ENCODE data around the gene FLRT2.

The FLRT2 gene

GRCh38 chr14:85594217-85594616 lies 64.3 kb downstream of the FLRT2 start:
- H3K9me3 ChIP-seq (ENCODE audit: severe bottlenecking), result no peaks in the 10 kb centered on the region
- TF ChIP-seq, protein P1, sequence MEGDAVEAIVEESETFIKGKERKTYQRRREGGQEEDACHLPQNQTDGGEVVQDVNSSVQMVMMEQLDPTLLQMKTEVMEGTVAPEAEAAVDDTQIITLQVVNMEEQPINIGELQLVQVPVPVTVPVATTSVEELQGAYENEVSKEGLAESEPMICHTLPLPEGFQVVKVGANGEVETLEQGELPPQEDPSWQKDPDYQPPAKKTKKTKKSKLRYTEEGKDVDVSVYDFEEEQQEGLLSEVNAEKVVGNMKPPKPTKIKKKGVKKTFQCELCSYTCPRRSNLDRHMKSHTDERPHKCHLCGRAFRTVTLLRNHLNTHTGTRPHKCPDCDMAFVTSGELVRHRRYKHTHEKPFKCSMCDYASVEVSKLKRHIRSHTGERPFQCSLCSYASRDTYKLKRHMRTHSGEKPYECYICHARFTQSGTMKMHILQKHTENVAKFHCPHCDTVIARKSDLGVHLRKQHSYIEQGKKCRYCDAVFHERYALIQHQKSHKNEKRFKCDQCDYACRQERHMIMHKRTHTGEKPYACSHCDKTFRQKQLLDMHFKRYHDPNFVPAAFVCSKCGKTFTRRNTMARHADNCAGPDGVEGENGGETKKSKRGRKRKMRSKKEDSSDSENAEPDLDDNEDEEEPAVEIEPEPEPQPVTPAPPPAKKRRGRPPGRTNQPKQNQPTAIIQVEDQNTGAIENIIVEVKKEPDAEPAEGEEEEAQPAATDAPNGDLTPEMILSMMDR (IDR thresholded peaks at IDR 0.05; ENCODE audit: low read depth, low read length), result no peak
- no peak overlapping the region for H3K27ac ChIP-seq
- no peaks in the 10 kb centered on the region for H3K36me3 ChIP-seq
- no peak for DNase-seq
- no peak overlapping the region for H3K4me3 ChIP-seq (ENCODE audit: low read depth, low read length)
- no peaks in the 10 kb centered on the region for H3K27me3 ChIP-seq (ENCODE audit: insufficient read depth, low read depth, severe bottlenecking)

DNA sequence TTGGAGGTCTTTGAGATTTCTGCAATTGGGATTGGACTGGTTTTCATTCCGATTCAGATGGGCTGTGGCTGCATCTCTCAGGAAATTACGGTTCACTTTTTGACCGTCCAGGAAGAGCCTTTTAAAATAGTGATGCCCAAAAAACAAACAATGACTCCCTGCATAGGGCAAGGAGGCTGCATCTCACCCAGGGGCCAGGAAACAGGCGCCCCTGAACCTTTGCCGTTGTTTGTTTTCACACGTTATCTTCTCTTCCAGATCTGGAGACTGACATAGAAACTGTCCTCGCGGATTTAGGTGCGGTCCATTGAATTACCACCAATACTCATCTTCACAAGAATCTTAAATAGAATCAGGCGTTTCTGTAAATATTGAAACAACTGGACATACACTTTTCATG lies 66.0 kb downstream of the FLRT2 start:
- H3K27ac ChIP-seq, result no peak overlapping the region
- TF ChIP-seq, protein P1 (IDR thresholded peaks at IDR 0.05; ENCODE audit: low read depth, low read length), result no peak
- DNase-seq, result no peak
- no peak overlapping the region for H3K4me3 ChIP-seq (ENCODE audit: low read depth, low read length)
- H3K36me3 ChIP-seq, result no peaks in the 10 kb centered on the region
- H3K9me3 ChIP-seq (ENCODE audit: severe bottlenecking), result no peaks in the 10 kb centered on the region
- no peaks in the 10 kb centered on the region for H3K27me3 ChIP-seq (ENCODE audit: insufficient read depth, low read depth, severe bottlenecking)

DNA sequence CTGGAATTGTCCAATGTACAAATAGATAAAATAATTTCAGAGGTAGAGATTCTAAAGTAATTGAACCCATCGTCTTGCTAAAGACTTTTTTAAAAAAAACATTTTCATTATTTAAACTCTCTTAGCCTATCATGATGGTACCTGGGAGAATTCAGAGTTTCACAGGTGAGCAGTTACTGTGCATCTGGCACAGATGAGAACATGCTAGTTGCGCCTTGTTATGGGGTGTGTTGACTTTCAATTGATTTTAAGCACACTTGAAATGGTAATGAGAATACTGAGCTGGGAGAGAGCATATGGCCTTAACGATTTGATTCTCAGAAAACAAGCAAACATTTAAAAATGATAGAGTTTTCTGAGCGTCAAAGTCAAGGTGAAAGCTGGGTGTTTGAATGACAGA lies 66.6 kb downstream of the FLRT2 start:
- DNase-seq, result no peak
- H3K9me3 ChIP-seq (ENCODE audit: severe bottlenecking), result no peaks in the 10 kb centered on the region
- H3K36me3 ChIP-seq, result no peaks in the 10 kb centered on the region
- H3K4me3 ChIP-seq (ENCODE audit: low read depth, low read length), result no peak overlapping the region
- TF ChIP-seq, protein P1 (IDR thresholded peaks at IDR 0.05; ENCODE audit: low read depth, low read length), result no peak
- no peak overlapping the region for H3K27ac ChIP-seq
- no peaks in the 10 kb centered on the region for H3K27me3 ChIP-seq (ENCODE audit: insufficient read depth, low read depth, severe bottlenecking)

- TF ChIP-seq, protein P1 (IDR thresholded peaks at IDR 0.05; ENCODE audit: low read depth, low read length), result no peak
Observed at GRCh38 chr14:85597701-85598100, 67.8 kb downstream of the FLRT2 start.

DNA sequence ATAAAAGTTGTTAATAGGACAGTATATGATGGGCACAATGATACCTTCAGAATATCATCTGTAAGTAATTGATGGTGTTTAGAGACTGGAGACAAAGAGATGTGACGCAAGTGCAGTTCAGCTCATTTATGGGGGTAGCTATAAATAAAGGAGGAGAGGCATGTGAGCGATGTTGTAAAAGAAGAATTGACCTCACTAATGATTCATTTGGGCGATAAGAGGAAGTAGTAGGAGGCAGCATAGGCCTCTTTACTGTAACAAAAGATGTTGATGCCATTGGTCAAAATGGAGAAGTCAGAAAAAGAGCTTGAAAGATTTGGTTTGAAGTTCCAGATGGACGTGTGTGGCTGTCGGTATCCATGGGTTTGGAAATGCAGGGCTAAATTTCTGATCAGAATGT lies 70.0 kb downstream of the FLRT2 start:
- no peak overlapping the region for H3K27ac ChIP-seq
- DNase-seq, result no peak
- no peaks in the 10 kb centered on the region for H3K27me3 ChIP-seq (ENCODE audit: insufficient read depth, low read depth, severe bottlenecking)
- no peaks in the 10 kb centered on the region for H3K9me3 ChIP-seq (ENCODE audit: severe bottlenecking)
- TF ChIP-seq, protein P1 (IDR thresholded peaks at IDR 0.05; ENCODE audit: low read depth, low read length), result no peak
- H3K4me3 ChIP-seq (ENCODE audit: low read depth, low read length), result no peak overlapping the region
- no peaks in the 10 kb centered on the region for H3K36me3 ChIP-seq

More at GRCh38 chr14:85597701-85598100, 67.8 kb downstream of the FLRT2 start:
- no peak overlapping the region for H3K27ac ChIP-seq
- H3K4me3 ChIP-seq (ENCODE audit: low read depth, low read length), result no peak overlapping the region
- DNase-seq, result no peak
- H3K9me3 ChIP-seq (ENCODE audit: severe bottlenecking), result no peaks in the 10 kb centered on the region
- H3K27me3 ChIP-seq (ENCODE audit: insufficient read depth, low read depth, severe bottlenecking), result no peaks in the 10 kb centered on the region
- H3K36me3 ChIP-seq, result no peaks in the 10 kb centered on the region

DNA sequence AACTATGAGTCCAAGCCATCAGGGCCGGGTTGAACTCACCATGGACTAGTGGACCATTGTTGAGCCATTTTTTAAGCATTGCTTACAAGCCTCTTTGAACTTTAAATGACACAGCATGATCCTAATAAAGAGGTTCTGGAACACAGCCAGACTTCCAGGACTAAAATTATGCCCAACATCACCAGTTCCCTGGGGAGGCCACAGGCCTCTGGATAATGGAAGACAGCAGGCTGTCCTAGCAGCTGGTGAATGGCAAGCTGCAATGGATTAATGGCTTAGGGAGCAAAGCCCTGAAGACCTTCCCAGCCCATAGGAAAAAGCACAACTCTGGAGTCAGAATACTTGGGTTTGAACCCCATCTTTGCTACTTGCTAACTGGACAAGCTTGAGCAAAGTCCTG lies 71.3 kb downstream of the FLRT2 start:
- DNase-seq, result peak; percentile 58
- Histone ChIP-seq H3K27ac (no peak overlapping the region), H3K4me3 (ENCODE audit: low read depth, low read length) (no peak overlapping the region), H3K9me3 (ENCODE audit: severe bottlenecking) (no peaks in the 10 kb centered on the region), H3K27me3 (ENCODE audit: insufficient read depth, low read depth, severe bottlenecking) (no peaks in the 10 kb centered on the region), H3K36me3 (no peaks in the 10 kb centered on the region)
- TF ChIP-seq, protein P1 (IDR thresholded peaks at IDR 0.05; ENCODE audit: low read depth, low read length), result no peak
